ENCODE data around the gene SERINC5. TPM values are rescaled to one million over a fixed set of nuclear protein-coding genes. Genes with fewer than 3 reads are reported as not detected.

The SERINC5 gene
- total RNA-seq, 1 experiment from 2014 or later = 128 TPM

DNA sequence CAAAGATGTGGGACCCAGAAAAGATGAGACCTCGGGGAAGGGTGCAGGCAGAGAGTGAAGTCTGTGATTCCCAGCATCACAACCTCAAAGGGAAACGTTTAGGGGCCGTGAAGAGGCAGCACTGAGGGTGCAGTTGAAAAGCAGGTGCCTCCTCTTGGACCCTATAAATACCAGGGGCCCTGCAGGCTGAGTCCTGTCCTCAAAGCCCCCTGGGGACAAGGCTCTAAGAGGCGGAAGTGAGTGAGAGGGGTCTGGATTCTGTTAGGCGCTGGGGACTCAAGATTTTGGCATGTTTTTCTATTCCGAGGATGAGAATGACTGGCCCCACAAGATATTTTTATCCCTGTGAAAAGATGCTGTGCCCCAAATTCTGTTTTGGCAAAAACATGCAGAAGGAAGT is 112.9 kb downstream of the SERINC5 start:
- TF ChIP-seq, protein P1, sequence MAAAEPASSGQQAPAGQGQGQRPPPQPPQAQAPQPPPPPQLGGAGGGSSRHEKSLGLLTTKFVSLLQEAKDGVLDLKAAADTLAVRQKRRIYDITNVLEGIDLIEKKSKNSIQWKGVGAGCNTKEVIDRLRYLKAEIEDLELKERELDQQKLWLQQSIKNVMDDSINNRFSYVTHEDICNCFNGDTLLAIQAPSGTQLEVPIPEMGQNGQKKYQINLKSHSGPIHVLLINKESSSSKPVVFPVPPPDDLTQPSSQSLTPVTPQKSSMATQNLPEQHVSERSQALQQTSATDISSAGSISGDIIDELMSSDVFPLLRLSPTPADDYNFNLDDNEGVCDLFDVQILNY (CRISPR knock-in tag; IDR thresholded peaks at IDR 0.05) = no peak
- TF ChIP-seq, protein P2, sequence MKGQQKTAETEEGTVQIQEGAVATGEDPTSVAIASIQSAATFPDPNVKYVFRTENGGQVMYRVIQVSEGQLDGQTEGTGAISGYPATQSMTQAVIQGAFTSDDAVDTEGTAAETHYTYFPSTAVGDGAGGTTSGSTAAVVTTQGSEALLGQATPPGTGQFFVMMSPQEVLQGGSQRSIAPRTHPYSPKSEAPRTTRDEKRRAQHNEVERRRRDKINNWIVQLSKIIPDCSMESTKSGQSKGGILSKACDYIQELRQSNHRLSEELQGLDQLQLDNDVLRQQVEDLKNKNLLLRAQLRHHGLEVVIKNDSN (CRISPR knock-in tag; IDR thresholded peaks at IDR 0.05) = no peak
- no peak for TF ChIP-seq KAT7 (CRISPR knock-in tag; IDR thresholded peaks at IDR 0.05; ENCODE audit: borderline replicate concordance)
- Mint-ChIP-seq H3K27ac (peak overlapping the region; percentile 100), H3K9me3 (no peaks in the 10 kb centered on the region), H3K36me3 (peaks cover 36% of the 10 kb centered on the region), H3K4me3 (no peak overlapping the region), H3K4me1 (peaks cover 74% of the 10 kb centered on the region), H3K27me3 (ENCODE audit: low read depth) (no peaks in the 10 kb centered on the region)
- ChIA-PET POLR2A (interaction anchor here (2.1 kb wide), 1 partner anchor 113 kb away, joined by 6 read pairs; the partner anchor contains the start of gene SERINC5), CTCF (interaction anchor here (1.0 kb wide), 1 partner anchor 43 kb away, joined by 3 read pairs; no protein-coding TSS in a partner anchor)
- no peak for DNase-seq (ENCODE audit: low spot score)
- ATAC-seq = no peak

DNA sequence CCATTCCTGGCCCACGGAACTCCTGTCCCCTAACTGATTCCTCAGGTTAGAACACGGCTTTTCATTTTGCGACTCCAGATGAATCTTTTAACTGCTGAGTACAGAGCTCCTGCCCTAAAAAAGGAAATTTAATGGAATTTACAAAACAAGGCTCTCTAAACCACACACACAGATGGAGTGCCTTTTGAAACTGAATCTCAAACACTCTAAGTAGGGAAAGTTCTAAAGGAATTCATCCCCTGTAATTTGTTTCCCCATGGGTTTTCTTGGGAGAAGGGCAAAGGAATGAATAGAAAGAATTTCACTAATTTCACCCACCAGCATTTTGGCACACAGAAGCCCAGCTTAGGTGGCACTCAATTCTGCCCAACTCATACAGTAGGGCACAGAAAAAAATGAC is 114.2 kb downstream of the SERINC5 start:
- Mint-ChIP-seq H3K27ac (peak overlapping the region; percentile 100), H3K9me3 (no peaks in the 10 kb centered on the region), H3K4me1 (peaks cover 78% of the 10 kb centered on the region), H3K4me3 (peak overlapping the region; percentile 40), H3K36me3 (peaks cover 24% of the 10 kb centered on the region), H3K27me3 (ENCODE audit: low read depth) (no peaks in the 10 kb centered on the region)
- ChIA-PET POLR2A (interaction anchor here (0.6 to 2.2 kb wide), 4 partner anchors 44 to 116 kb away, joined by 3 to 9 read pairs (median 6); partner anchors contain the start of gene SERINC5), CTCF (interaction anchor here (0.6 to 1.9 kb wide), 9 partner anchors 48 to 166 kb away, joined by 3 to 11 read pairs (median 5); partner anchors contain the start of gene SERINC5)
- TF ChIP-seq RELA (CRISPR knock-in tag; IDR thresholded peaks at IDR 0.05; ENCODE audit: borderline replicate concordance) = no peak
- no peak for TF ChIP-seq OVOL2 (CRISPR knock-in tag; IDR thresholded peaks at IDR 0.05; ENCODE audit: borderline replicate concordance)
- TF ChIP-seq, protein P3, sequence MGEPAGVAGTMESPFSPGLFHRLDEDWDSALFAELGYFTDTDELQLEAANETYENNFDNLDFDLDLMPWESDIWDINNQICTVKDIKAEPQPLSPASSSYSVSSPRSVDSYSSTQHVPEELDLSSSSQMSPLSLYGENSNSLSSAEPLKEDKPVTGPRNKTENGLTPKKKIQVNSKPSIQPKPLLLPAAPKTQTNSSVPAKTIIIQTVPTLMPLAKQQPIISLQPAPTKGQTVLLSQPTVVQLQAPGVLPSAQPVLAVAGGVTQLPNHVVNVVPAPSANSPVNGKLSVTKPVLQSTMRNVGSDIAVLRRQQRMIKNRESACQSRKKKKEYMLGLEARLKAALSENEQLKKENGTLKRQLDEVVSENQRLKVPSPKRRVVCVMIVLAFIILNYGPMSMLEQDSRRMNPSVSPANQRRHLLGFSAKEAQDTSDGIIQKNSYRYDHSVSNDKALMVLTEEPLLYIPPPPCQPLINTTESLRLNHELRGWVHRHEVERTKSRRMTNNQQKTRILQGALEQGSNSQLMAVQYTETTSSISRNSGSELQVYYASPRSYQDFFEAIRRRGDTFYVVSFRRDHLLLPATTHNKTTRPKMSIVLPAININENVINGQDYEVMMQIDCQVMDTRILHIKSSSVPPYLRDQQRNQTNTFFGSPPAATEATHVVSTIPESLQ (CRISPR knock-in tag; IDR thresholded peaks at IDR 0.05) = no peak
- 0 out of 2 replicates have a peak, but pooled peaks have one; percentile 5 for TF ChIP-seq SP1 (CRISPR knock-in tag; conservative IDR thresholded peaks at IDR 0.05)
- TF ChIP-seq, protein P4, sequence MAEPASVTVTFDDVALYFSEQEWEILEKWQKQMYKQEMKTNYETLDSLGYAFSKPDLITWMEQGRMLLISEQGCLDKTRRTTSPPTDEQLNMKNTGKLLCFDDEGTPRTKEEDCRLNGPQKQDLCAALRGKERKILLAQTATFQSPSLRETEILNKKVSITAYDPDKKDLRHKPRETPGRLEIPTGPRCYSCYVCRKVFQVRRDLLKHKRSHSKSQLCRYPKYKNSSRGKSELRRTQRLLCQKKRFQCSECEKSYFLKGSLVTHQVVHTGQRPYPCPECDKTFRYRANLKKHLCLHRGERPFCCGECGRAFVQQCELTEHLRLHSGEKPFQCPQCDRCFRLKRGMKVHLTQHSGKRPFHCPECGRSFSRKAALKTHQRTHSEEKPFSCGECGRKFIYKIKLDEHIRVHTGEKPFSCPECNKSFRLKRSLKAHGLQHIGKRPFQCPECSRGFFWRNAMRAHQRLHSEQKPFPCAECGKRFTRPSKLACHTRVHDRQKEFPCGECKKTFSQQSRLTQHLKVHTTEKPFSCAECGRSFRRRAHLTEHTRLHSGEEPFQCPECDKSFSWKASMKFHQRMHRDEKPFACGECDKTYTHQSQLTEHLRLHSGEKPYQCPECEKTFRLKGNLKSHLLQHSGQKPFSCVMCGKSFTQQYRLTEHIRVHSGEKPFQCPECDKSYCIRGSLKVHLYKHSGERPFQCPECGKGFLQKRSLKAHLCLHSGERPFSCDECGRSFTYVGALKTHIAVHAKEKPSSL (CRISPR knock-in tag; conservative IDR thresholded peaks at IDR 0.05) = no peak
- TF ChIP-seq TCF7 (CRISPR knock-in tag; IDR thresholded peaks at IDR 0.05; ENCODE audit: low read depth) = no peak
- no peak for TF ChIP-seq RORB (CRISPR knock-in tag; IDR thresholded peaks at IDR 0.05)
- TF ChIP-seq ZBTB21 (CRISPR knock-in tag; IDR thresholded peaks at IDR 0.05; ENCODE audit: borderline replicate concordance) = no peak
- DNase-seq (ENCODE audit: low spot score) (no peak), ATAC-seq (peak; percentile 26)

DNA sequence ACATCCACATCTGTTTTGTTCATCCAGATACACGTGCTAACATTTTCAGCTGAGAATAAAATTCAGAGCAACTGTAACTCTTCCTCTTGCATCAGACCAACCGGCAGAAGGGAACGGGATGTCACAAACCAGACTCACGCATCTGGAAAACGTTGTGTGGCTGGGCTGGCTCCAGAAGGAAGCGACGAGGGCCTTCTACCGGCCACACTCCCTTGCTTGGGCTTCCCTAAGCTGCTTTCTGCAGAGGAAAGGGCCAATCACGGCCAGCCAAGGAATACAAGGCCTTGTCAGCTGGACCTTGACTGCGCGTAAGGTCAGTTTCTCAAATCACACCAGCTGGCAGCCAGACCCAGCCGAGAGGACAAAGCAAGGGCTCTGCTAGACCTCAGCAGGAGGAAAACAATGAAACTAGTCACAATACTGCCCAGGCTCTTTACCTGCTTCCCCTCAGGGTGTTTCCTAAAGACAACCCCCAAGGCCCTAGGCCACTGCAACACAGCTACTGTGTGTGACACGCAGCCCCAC is 114.6 kb downstream of the SERINC5 start:
- DNase-seq (ENCODE audit: low spot score) = peak; percentile 72
- peaks cover 82% of the 10 kb centered on the region for H3K4me1 Mint-ChIP-seq
- peak overlapping the region; percentile 100 for H3K27ac Mint-ChIP-seq
- CTCF ChIA-PET = interaction anchor here (0.6 to 1.9 kb wide), 9 partner anchors 47 to 166 kb away, joined by 3 to 11 read pairs (median 5); partner anchors contain the start of gene SERINC5
- H3K36me3 Mint-ChIP-seq = peaks cover 22% of the 10 kb centered on the region
- H3K4me3 Mint-ChIP-seq = peak overlapping the region; percentile 40
- H3K27me3 Mint-ChIP-seq (ENCODE audit: low read depth) = no peaks in the 10 kb centered on the region
- ATAC-seq = peak; percentile 80
- H3K9me3 Mint-ChIP-seq = no peaks in the 10 kb centered on the region
- POLR2A ChIA-PET = interaction anchor here (0.6 to 2.2 kb wide), 4 partner anchors 44 to 117 kb away, joined by 3 to 9 read pairs (median 6); partner anchors contain the start of gene SERINC5
- TF ChIP-seq ZNF671 (CRISPR knock-in tag; IDR thresholded peaks at IDR 0.05) (no peak), KAT7 (CRISPR knock-in tag; IDR thresholded peaks at IDR 0.05; ENCODE audit: borderline replicate concordance) (no peak), ZNF317 (CRISPR knock-in tag; IDR thresholded peaks at IDR 0.05; ENCODE audit: borderline replicate concordance, low read depth) (no peak), ZNF138 (CRISPR knock-in tag; conservative IDR thresholded peaks at IDR 0.05) (no peak), FOXK1 (CRISPR knock-in tag; IDR thresholded peaks at IDR 0.05) (peak; percentile 76; the same call in 1 of the 2 replicates), SMAD3 (CRISPR knock-in tag; IDR thresholded peaks at IDR 0.05; ENCODE audit: borderline replicate concordance) (no peak), NFYB (CRISPR knock-in tag; conservative IDR thresholded peaks at IDR 0.05; ENCODE audit: low read depth) (no peak), HMGA2 (CRISPR knock-in tag; IDR thresholded peaks at IDR 0.05) (no peak), ZNF416 (CRISPR knock-in tag; IDR thresholded peaks at IDR 0.05) (no peak)
- TF ChIP-seq, protein P5, sequence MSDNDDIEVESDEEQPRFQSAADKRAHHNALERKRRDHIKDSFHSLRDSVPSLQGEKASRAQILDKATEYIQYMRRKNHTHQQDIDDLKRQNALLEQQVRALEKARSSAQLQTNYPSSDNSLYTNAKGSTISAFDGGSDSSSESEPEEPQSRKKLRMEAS (CRISPR knock-in tag; IDR thresholded peaks at IDR 0.05) = peak; percentile 66; the same call in 1 of the 2 replicates
- TF ChIP-seq, protein P6, sequence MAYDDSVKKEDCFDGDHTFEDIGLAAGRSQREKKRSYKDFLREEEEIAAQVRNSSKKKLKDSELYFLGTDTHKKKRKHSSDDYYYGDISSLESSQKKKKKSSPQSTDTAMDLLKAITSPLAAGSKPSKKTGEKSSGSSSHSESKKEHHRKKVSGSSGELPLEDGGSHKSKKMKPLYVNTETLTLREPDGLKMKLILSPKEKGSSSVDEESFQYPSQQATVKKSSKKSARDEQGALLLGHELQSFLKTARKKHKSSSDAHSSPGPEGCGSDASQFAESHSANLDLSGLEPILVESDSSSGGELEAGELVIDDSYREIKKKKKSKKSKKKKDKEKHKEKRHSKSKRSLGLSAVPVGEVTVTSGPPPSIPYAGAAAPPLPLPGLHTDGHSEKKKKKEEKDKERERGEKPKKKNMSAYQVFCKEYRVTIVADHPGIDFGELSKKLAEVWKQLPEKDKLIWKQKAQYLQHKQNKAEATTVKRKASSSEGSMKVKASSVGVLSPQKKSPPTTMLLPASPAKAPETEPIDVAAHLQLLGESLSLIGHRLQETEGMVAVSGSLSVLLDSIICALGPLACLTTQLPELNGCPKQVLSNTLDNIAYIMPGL (CRISPR knock-in tag; IDR thresholded peaks at IDR 0.05) = no peak

Measured in WTC11 (cell line).